NB4 (cell line): ENCODE data around the gene OLR1.

Source experiments
- MAX ChIP-seq: IDR thresholded peaks from 2 replicates; pipeline ENCODE4 v1.6.1; 2011; ENCODE audit warnings: low read depth, low read length
- TF ChIP-seq, protein P1 (sequence below): IDR thresholded peaks from one replicate; pipeline ENCODE4 v1.5.1; 2012; ENCODE audit warnings: low read depth, low read length

GRCh38 chr12:10184261-10184843 is 12.4 kb upstream of the OLR1 start:
- TF ChIP-seq, protein P1, sequence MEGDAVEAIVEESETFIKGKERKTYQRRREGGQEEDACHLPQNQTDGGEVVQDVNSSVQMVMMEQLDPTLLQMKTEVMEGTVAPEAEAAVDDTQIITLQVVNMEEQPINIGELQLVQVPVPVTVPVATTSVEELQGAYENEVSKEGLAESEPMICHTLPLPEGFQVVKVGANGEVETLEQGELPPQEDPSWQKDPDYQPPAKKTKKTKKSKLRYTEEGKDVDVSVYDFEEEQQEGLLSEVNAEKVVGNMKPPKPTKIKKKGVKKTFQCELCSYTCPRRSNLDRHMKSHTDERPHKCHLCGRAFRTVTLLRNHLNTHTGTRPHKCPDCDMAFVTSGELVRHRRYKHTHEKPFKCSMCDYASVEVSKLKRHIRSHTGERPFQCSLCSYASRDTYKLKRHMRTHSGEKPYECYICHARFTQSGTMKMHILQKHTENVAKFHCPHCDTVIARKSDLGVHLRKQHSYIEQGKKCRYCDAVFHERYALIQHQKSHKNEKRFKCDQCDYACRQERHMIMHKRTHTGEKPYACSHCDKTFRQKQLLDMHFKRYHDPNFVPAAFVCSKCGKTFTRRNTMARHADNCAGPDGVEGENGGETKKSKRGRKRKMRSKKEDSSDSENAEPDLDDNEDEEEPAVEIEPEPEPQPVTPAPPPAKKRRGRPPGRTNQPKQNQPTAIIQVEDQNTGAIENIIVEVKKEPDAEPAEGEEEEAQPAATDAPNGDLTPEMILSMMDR = no peak
- TF ChIP-seq MAX = no peak
